GM20431 (cell line): Measurements from ENCODE around the gene CRPPA.
"Not testable (repeated sequence)": the region's sequence is repeated elsewhere in the genome, so short reads cannot be mapped to it uniquely, and the experiment has no call there.

Experiments used
- in situ Hi-C: fragments of 300-500 bp; cut with MseI, MboI; formaldehyde crosslinking; loops from one replicate; pipeline ENCODE4 v1.15.0; 2020; ENCODE audit warnings: low sequenced_read_pairs; ENCODE audit not compliant: unreplicated experiment

Gene CRPPA

GRCh38 chr7:16399265-16399831 is 22.0 kb downstream of the CRPPA start:
- in situ Hi-C loops, result no loop called here

DNA sequence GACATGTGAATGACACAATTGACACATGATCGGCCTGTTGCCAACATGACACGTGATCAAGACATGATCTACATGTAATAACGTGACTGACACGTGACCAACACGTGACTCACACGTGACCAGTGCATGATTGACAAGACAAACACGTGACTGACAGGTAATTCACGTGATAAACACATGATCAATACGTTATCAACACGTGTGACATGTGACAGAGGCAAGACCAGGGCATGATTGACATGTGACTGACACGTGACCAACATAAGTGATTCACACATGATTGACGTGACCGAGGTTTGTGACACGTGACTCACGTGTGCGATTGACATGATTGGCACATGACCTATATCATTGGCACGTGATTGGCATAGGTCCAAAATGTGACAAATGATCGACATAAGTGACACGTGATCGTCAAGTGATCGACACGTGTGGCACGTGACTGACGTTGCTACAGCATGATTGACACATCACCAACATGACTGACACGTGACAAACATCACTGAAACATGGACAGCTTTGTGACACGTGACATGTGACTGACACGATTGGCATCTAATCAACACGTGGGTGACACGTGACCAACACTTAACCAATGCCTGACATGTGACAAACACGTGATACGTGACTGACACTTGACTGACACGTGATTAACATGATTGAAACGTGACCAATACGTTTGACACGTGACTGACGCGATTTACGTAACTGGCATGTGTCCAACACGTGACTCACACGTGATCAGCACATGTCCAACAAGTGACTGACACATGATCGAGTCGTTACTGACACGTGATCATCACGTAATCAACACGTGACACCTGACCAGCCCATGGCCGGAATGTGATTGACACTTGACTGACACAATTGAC is 23.0 kb downstream of the CRPPA start:
- in situ Hi-C loops, result no loop called here

DNA sequence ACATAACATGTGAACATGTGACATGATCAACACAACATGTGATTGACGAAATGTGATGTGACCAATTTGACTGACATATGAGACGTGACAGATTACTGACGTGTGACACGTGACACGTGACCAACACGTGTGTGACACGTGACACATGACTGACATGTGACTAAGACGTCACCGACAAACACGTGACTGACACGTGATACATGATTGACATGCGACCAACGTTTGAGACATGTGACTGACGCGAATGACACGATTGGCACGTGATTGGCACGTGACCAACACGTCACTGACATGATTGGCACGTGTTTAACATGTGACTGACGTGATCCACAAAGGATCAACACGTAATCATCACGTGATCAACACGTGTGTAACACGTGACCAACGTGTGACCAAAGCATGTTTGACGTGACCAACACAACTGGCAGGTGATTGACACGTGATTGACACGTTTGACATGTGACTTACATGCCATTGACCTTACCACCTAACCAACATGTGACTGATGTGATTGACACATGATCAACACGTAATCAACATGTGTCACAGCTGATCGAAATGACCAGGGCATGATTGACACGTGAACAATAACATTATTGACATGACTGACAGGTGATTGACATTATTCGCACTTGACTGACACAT is 23.7 kb downstream of the CRPPA start:
- in situ Hi-C loops, result no loop called here

- in situ Hi-C loops, result no loop called here
Measured at GRCh38 chr7:16396766-16397500, 24.4 kb downstream of the CRPPA start.

DNA sequence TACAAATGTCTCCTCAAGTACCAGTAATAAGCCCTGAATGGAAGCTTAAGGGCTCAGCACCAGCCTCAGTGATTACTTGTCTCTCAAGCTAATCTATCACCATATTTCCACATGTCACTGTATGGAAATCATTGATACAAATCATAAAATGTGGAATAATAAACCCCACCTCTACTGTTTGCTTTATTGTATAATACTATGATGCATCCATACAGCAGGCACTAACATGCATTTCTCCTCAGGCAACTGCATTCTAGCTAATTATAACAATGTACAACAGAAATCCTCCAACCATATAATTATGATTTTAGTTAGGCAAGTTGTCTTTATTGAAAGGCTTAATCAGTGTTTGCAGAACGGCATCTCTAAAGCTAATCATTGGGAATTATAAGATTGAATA is 26.2 kb downstream of the CRPPA start:
- in situ Hi-C loops, result no loop called here

DNA sequence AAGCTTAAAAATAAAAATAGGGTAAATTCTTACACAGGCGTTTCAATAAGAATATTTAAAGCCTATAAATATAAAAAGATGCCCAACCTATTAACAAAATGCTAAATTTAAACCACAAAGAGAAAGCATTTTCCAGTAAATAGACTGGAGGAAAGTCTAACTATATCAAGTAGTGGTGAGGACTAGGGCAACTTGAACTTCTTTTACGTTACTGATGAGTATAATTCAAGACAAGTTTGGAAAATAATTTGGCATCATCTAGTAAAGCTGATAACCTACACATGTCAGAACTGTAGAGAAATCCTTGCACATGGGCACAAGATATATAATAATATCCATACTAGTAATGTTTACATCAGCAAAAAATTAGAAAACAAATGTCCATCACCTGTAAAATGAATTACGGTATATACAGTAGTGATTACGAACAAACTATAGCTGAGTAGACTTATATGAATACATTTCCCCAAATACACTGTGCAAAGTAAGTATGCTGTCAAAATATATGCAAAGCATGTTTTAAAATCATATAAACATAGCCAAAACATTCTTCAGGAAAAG is 27.4 kb downstream of the CRPPA start:
- in situ Hi-C loops, result no loop called here

DNA sequence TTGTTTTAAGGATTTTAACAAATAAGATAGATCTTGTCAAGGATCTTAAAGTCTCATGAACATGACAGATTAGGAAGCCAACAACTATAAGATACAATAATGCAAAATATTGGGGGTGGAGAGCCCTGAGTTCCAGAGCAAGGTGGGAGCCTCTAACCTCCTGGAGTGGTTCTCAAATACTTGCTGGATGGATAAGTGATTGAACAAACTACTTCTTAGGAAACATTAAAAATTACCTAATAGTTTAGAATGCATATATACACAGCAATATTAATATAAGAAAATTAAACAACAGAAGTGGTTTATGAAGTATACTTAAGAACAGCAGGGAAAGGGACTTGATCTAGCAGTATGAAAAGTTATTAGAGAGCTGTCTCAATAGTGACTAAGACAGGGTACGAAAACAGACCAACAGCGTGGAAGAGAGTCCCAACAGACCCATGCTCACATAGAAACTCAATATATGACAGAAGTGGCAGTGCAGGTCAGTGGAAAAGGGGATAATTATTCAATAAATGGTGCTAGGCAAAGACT is 28.3 kb downstream of the CRPPA start:
- in situ Hi-C loops, result no loop called here

- in situ Hi-C loops, result not testable (repeated sequence)
Measured at GRCh38 chr7:16383786-16384185, 37.6 kb downstream of the CRPPA start.

GRCh38 chr7:16383103-16383502 is 38.2 kb downstream of the CRPPA start:
- in situ Hi-C loops, result not testable (repeated sequence)
